ENCODE results near the gene ZNRD2.

The ZNRD2 gene

DNA sequence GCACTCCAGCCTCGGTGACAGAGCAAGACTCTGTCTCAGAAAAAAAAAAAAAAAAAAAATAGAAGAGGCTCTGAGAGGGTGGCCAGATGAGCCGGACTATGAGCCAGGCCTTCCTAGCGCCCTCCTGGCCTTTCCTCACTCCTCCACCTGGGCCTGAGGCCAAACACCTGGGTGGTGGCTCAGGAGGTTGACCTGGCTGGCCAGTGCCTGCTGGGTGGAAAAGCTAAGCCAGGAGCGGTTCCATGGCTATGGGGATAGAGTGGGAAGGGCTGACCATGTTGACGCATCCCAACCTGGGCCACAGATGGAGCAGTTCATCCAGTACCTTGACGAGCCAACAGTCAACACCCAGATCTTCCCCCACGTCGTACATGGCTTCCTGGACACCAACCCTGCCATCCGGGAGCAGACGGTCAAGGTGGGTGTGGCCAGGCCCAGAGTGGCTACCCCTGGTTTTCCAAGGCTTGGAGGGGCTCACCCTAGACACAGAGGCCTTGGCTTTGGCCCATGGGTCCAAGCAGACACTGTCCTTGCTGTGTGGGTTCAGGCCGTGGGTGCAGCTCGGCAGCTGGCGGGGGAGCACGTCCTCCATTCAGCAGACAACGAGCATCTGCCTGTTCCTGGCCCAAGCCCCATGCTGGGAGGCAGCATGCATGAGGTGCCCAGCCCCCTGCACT, 37.8 kb upstream of the ZNRD2 start:
- Histone ChIP-seq H3K9me3 (ENCODE audit: control extremely low read depth in 1 of 5, control insufficient read depth in 4 of 5, insufficient read depth in 2 of 5, low read depth in 1 of 5, low read length in 4 of 5) (no peaks in the 10 kb centered on the region), H3K4me3 (ENCODE audit: control insufficient read depth in 1 of 7, extremely low read depth in 1 of 7, insufficient read depth in 4 of 7, low read depth in 2 of 7, low read length in 6 of 7) (no peak overlapping the region), H3K4me1 (ENCODE audit: control extremely low read depth in 1 of 4, control insufficient read depth in 4 of 4, insufficient read depth in 4 of 4, low read length in 3 of 4) (no peaks in the 10 kb centered on the region), H3K27ac (ENCODE audit: insufficient read depth in 1 of 2, low read depth in 1 of 2, low read length in 2 of 2, poor library complexity in 1 of 2, severe bottlenecking in 2 of 2) (no peak overlapping the region), H3K36me3 (ENCODE audit: control insufficient read depth in 4 of 4, insufficient read depth in 4 of 4, low read length in 3 of 4) (peaks cover 2 to 73% (median 55%) of the 10 kb centered on the region in 4 experiments), H3K27me3 (replicated peaks in 2 of 5; ENCODE audit: control insufficient read depth in 4 of 5, insufficient read depth in 5 of 5, low read length in 4 of 5) (no peaks in the 10 kb centered on the region)
- WGBS (ENCODE audit: insufficient coverage) = 100% methylated on average over 12 of the region's 15 CpGs
- DNase-seq = no peak
- CTCF ChIA-PET = interaction anchor here (0.7 to 21.8 kb wide), 4 partner anchors 8 to 61 kb away, joined by 3 to 262 read pairs (median 14); partner anchors contain the start of gene EHBP1L1
- POLR2A ChIA-PET = interaction anchor here (0.7 kb wide), 1 partner anchor 54 kb away, joined by 3 read pairs; no protein-coding TSS in a partner anchor

DNA sequence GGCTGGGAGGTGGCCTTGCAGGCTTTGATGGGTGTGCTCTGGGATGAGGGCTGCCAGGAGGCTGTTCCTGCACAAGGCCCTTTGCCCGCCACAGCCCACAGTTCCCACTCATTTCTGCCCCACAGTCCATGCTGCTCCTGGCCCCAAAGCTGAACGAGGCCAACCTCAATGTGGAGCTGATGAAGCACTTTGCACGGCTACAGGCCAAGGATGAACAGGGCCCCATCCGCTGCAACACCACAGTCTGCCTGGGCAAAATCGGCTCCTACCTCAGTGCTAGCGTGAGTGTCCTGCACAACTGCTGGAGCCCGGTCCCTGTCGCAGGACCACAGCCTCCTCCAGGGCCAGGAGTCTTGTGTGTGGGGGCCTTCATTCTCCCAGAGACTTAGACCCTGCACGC, 35.2 kb upstream of the ZNRD2 start:
- 100% methylated on average over 9 of the region's 9 CpGs for WGBS (ENCODE audit: insufficient coverage)
- Histone ChIP-seq H3K36me3 (ENCODE audit: control insufficient read depth in 4 of 4, insufficient read depth in 4 of 4, low read length in 3 of 4) (peaks cover 2 to 72% (median 56%) of the 10 kb centered on the region in 4 experiments), H3K27ac (ENCODE audit: insufficient read depth in 1 of 2, low read depth in 1 of 2, low read length in 2 of 2, poor library complexity in 1 of 2, severe bottlenecking in 2 of 2) (no peak overlapping the region), H3K4me1 (ENCODE audit: control extremely low read depth in 1 of 4, control insufficient read depth in 4 of 4, insufficient read depth in 4 of 4, low read length in 3 of 4) (peaks cover 0 to 7% (median 6%) of the 10 kb centered on the region in 4 experiments), H3K4me3 (ENCODE audit: control insufficient read depth in 1 of 7, extremely low read depth in 1 of 7, insufficient read depth in 4 of 7, low read depth in 2 of 7, low read length in 6 of 7) (no peak overlapping the region), H3K27me3 (replicated peaks in 2 of 5; ENCODE audit: control insufficient read depth in 4 of 5, insufficient read depth in 5 of 5, low read length in 4 of 5) (no peaks in the 10 kb centered on the region), H3K9me3 (ENCODE audit: control extremely low read depth in 1 of 5, control insufficient read depth in 4 of 5, insufficient read depth in 2 of 5, low read depth in 1 of 5, low read length in 4 of 5) (no peaks in the 10 kb centered on the region)
- ChIA-PET CTCF (interaction anchor here (0.6 to 21.8 kb wide), 3 partner anchors 31 to 59 kb away, joined by 3 to 262 read pairs (median 239); partner anchors contain the start of genes EHBP1L1, FAM89B, LTBP3 and ZNRD2), POLR2A (no interaction called here)
- DNase-seq = no peak

DNA sequence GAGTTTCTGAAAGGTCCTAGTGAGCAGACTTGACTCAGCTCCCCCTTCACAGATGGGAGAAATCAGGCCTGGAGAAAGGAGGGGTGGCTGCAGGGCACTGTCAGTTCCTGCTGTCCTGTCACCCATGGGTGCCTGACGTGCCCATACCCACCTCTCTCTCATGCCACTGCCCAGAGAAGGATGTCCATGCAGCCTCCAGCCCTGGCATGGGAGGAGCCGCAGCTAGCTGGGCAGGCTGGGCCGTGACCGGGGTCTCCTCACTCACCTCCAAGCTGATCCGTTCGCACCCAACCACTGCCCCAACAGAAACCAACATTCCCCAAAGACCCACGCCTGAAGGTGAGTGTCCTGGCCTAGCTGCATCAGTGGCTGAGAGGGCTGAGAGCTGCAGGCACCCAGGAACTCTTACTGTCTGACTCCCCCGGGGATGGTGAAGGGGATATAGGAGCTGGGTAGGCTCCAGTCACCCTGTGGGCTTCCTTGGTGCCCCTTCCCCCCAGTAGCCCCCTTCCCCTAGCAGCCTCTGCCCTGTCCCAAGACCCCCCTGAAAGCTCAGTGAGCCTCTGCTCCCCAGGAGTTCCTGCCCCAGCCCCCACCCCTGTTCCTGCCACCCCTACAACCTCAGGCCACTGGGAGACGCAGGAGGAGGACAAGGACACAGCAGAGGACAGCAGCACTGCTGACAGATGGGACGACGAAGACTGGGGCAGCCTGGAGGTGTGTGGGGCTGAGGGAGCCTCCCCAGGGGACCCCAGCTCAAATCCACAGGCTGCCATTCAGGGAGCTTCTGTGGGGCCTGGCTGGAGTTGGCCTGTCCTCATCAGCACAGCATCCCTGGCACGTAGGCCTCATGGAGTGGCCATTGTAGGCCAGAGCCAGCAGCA, 33.6 kb upstream of the ZNRD2 start:
- WGBS (ENCODE audit: insufficient coverage) = 98% methylated on average over 8 of the region's 12 CpGs
- Histone ChIP-seq H3K27me3 (replicated peaks in 2 of 5; ENCODE audit: control insufficient read depth in 4 of 5, insufficient read depth in 5 of 5, low read length in 4 of 5) (no peaks in the 10 kb centered on the region), H3K4me3 (ENCODE audit: control insufficient read depth in 1 of 7, extremely low read depth in 1 of 7, insufficient read depth in 4 of 7, low read depth in 2 of 7, low read length in 6 of 7) (no peak overlapping the region), H3K4me1 (ENCODE audit: control extremely low read depth in 1 of 4, control insufficient read depth in 4 of 4, insufficient read depth in 4 of 4, low read length in 3 of 4) (peaks cover 3 to 22% (median 20%) of the 10 kb centered on the region in 4 experiments), H3K9me3 (ENCODE audit: control extremely low read depth in 1 of 5, control insufficient read depth in 4 of 5, insufficient read depth in 2 of 5, low read depth in 1 of 5, low read length in 4 of 5) (no peaks in the 10 kb centered on the region), H3K36me3 (ENCODE audit: control insufficient read depth in 4 of 4, insufficient read depth in 4 of 4, low read length in 3 of 4) (peaks cover 2 to 57% (median 42%) of the 10 kb centered on the region in 4 experiments), H3K27ac (ENCODE audit: insufficient read depth in 1 of 2, low read depth in 1 of 2, low read length in 2 of 2, poor library complexity in 1 of 2, severe bottlenecking in 2 of 2) (no peak overlapping the region)
- ChIA-PET CTCF (interaction anchor here (1.5 to 21.8 kb wide), 6 partner anchors 9 to 58 kb away, joined by 3 to 262 read pairs (median 54); partner anchors contain the start of genes EHBP1L1, FAM89B, KCNK7 and LTBP3), POLR2A (no interaction called here)
- no peak for DNase-seq

DNA sequence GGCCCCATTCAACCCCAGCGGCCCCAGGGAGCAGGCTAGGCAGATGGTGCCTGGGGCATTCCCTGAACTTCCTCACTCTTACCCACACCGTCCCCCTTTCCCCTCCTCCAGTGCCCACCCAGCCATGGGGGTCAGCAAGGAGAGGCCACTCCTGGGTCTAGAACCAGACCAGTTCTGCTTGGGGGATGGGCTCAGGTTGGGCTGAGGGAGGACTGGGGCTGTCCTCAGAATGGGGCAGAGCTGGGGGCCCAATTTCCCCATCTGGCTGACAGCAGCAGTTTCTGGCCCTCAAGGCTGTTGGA, 33.0 kb upstream of the ZNRD2 start:
- no CpG with 5 or more reads among the region's 2 CpGs for WGBS (ENCODE audit: insufficient coverage)
- CTCF ChIA-PET = interaction anchor here (1.0 to 21.8 kb wide), 7 partner anchors 7 to 58 kb away, joined by 3 to 262 read pairs (median 19); partner anchors contain the start of genes EHBP1L1, FAM89B, KCNK7 and LTBP3

DNA sequence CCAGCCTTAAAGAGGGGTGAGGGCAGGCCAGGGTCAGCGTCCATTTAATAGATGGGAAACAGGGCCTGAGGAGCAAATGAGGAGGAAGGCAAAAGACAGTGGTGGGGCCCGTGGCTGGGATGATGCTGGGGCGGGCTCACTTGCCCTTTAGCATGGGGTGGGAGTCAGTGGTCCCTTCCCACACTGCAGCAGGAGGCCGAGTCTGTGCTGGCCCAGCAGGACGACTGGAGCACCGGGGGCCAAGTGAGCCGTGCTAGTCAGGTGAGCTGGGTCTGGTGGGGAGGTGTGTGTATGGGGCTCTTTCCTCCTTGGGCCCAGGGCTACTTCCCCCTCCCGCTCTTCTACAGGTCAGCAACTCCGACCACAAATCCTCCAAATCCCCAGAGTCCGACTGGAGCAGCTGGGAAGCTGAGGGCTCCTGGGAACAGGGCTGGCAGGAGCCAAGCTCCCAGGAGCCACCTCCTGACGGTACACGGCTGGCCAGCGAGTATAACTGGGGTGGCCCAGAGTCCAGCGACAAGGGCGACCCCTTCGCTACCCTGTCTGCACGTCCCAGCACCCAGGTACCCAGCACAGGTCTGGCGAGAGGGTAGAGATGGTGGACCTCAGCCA, 32.6 kb upstream of the ZNRD2 start:
- H3K27ac ChIP-seq (ENCODE audit: insufficient read depth in 1 of 2, low read depth in 1 of 2, low read length in 2 of 2, poor library complexity in 1 of 2, severe bottlenecking in 2 of 2) = no peak overlapping the region
- POLR2A ChIA-PET = no interaction called here

More for the DNA sequence above, 33.0 kb upstream of the ZNRD2 start:
- H3K27ac ChIP-seq (ENCODE audit: insufficient read depth in 1 of 2, low read depth in 1 of 2, low read length in 2 of 2, poor library complexity in 1 of 2, severe bottlenecking in 2 of 2) = no peak overlapping the region
- POLR2A ChIA-PET = no interaction called here
- no peak for DNase-seq
- no peaks in the 10 kb centered on the region for H3K9me3 ChIP-seq (ENCODE audit: control extremely low read depth in 1 of 5, control insufficient read depth in 4 of 5, insufficient read depth in 2 of 5, low read depth in 1 of 5, low read length in 4 of 5)
- no peak overlapping the region for H3K4me3 ChIP-seq (ENCODE audit: control insufficient read depth in 1 of 7, extremely low read depth in 1 of 7, insufficient read depth in 4 of 7, low read depth in 2 of 7, low read length in 6 of 7)
- no peaks in the 10 kb centered on the region for H3K27me3 ChIP-seq (replicated peaks in 2 of 5; ENCODE audit: control insufficient read depth in 4 of 5, insufficient read depth in 5 of 5, low read length in 4 of 5)
- H3K4me1 ChIP-seq (ENCODE audit: control extremely low read depth in 1 of 4, control insufficient read depth in 4 of 4, insufficient read depth in 4 of 4, low read length in 3 of 4) = peaks cover 3 to 27% (median 24%) of the 10 kb centered on the region in 4 experiments
- peaks cover 2 to 53% (median 38%) of the 10 kb centered on the region in 4 experiments for H3K36me3 ChIP-seq (ENCODE audit: control insufficient read depth in 4 of 4, insufficient read depth in 4 of 4, low read length in 3 of 4)

DNA sequence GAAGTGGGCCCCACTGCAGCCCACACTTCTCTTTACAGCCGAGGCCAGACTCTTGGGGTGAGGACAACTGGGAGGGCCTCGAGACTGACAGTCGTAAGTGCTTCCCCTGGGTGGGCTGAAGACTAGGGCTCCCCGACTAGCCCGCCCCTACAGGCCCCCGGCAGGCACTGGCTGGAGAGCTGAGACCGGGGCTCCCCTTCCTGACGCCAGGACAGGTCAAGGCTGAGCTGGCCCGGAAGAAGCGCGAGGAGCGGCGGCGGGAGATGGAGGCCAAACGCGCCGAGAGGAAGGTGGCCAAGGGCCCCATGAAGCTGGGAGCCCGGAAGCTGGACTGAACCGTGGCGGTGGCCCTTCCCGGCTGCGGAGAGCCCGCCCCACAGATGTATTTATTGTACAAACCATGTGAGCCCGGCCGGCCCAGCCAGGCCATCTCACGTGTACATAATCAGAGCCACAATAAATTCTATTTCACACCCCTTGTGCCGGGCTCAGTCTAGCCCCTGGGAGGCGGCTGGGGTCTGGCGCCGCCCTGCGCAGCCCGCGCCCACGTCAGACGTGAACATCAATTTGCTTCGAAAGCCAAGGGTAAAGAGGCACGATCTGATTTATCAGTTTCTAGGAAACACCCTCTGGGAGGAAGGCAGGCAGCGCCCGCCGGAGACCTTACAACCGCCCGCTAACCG, 31.9 kb upstream of the ZNRD2 start:
- DNase-seq = no peak
- Histone ChIP-seq H3K36me3 (ENCODE audit: control insufficient read depth in 4 of 4, insufficient read depth in 4 of 4, low read length in 3 of 4) (peaks cover 2 to 47% (median 33%) of the 10 kb centered on the region in 4 experiments), H3K27me3 (replicated peaks in 2 of 5; ENCODE audit: control insufficient read depth in 4 of 5, insufficient read depth in 5 of 5, low read length in 4 of 5) (no peaks in the 10 kb centered on the region), H3K4me3 (ENCODE audit: control insufficient read depth in 1 of 7, extremely low read depth in 1 of 7, insufficient read depth in 4 of 7, low read depth in 2 of 7, low read length in 6 of 7) (no peak overlapping the region), H3K4me1 (ENCODE audit: control extremely low read depth in 1 of 4, control insufficient read depth in 4 of 4, insufficient read depth in 4 of 4, low read length in 3 of 4) (peaks cover 3 to 27% (median 24%) of the 10 kb centered on the region in 4 experiments), H3K27ac (ENCODE audit: insufficient read depth in 1 of 2, low read depth in 1 of 2, low read length in 2 of 2, poor library complexity in 1 of 2, severe bottlenecking in 2 of 2) (no peak overlapping the region), H3K9me3 (ENCODE audit: control extremely low read depth in 1 of 5, control insufficient read depth in 4 of 5, insufficient read depth in 2 of 5, low read depth in 1 of 5, low read length in 4 of 5) (no peaks in the 10 kb centered on the region)
- WGBS (ENCODE audit: insufficient coverage) = 96% methylated on average over 38 of the region's 43 CpGs
- ChIA-PET CTCF (interaction anchor here (1.0 to 21.8 kb wide), 6 partner anchors 8 to 56 kb away, joined by 3 to 262 read pairs (median 54); partner anchors contain the start of genes EHBP1L1, FAM89B, KCNK7 and LTBP3), POLR2A (no interaction called here)

More for the DNA sequence above, 32.6 kb upstream of the ZNRD2 start:
- CTCF ChIA-PET = interaction anchor here (1.0 to 21.8 kb wide), 7 partner anchors 8 to 57 kb away, joined by 3 to 262 read pairs (median 19); partner anchors contain the start of genes EHBP1L1, FAM89B, KCNK7 and LTBP3
- no peaks in the 10 kb centered on the region for H3K9me3 ChIP-seq (ENCODE audit: control extremely low read depth in 1 of 5, control insufficient read depth in 4 of 5, insufficient read depth in 2 of 5, low read depth in 1 of 5, low read length in 4 of 5)
- H3K27me3 ChIP-seq (replicated peaks in 2 of 5; ENCODE audit: control insufficient read depth in 4 of 5, insufficient read depth in 5 of 5, low read length in 4 of 5) = no peaks in the 10 kb centered on the region
- no peak overlapping the region for H3K4me3 ChIP-seq (ENCODE audit: control insufficient read depth in 1 of 7, extremely low read depth in 1 of 7, insufficient read depth in 4 of 7, low read depth in 2 of 7, low read length in 6 of 7)
- peaks cover 2 to 49% (median 36%) of the 10 kb centered on the region in 4 experiments for H3K36me3 ChIP-seq (ENCODE audit: control insufficient read depth in 4 of 4, insufficient read depth in 4 of 4, low read length in 3 of 4)
- DNase-seq = no peak
- WGBS (ENCODE audit: insufficient coverage) = 95% methylated on average over 12 of the region's 18 CpGs
- peaks cover 3 to 27% (median 24%) of the 10 kb centered on the region in 4 experiments for H3K4me1 ChIP-seq (ENCODE audit: control extremely low read depth in 1 of 4, control insufficient read depth in 4 of 4, insufficient read depth in 4 of 4, low read length in 3 of 4)
